H1 (cell line): ENCODE measurements around the gene DDX1. TPM values are rescaled to one million over a fixed set of nuclear protein-coding genes. Genes with fewer than 3 reads are reported as not detected.

Experiments
- CTCF ChIA-PET: fragments of 300-600 bp; sonication (Branson Sonifier 250); formaldehyde crosslinking; loops from one replicate; lab custom pipeline; 2021; ENCODE audit not compliant: partially characterized antibody; lab: Charles Lee
- POLR2A ChIA-PET: fragments of 300-600 bp; sonication (Branson Sonifier 250); formaldehyde crosslinking; loops from one replicate; lab custom pipeline; 2021; ENCODE audit warnings: inconsistent platforms; ENCODE audit not compliant: partially characterized antibody; lab: Charles Lee
- DNase-seq, 2 experiments: peaks; one replicate each; pipeline versions ENCODE4 v3.0.0 to v3.0.0-alpha.2; 2010 to 2022; ENCODE audit warnings: low spot score in 2 of 2, low read depth in 1 of 2, mixed read lengths in 1 of 2
- FAIRE-seq: peaks from 2 replicates; lab custom pipeline; 2011; peaks lifted over from hg19 to GRCh38; lab: Jason Lieb, UNC
- H2AFZ ChIP-seq: 2 replicates; pipeline ENCODE4 v1.8.1; 2012; ENCODE audit warnings: low read length, inconsistent platforms
- H2AK5ac ChIP-seq: 2 replicates; pipeline ENCODE4 v1.6.1; 2013; ENCODE audit warnings: low read depth, low read length
- H2BK120ac ChIP-seq: replicated peaks from 2 replicates; pipeline ENCODE3; 2013; ENCODE audit warnings: low read depth, low read length, inconsistent platforms
- H2BK12ac ChIP-seq: 2 replicates; pipeline ENCODE4 v1.6.1; 2013; ENCODE audit warnings: low read depth, low read length
- H2BK15ac ChIP-seq: 2 replicates; pipeline ENCODE4 v1.6.1; 2013; ENCODE audit warnings: low read length
- H2BK20ac ChIP-seq: 2 replicates; pipeline ENCODE4 v1.6.1; 2013; ENCODE audit warnings: low read length
- H2BK5ac ChIP-seq: 2 replicates; pipeline ENCODE4 v1.6.1; 2013; ENCODE audit warnings: low read depth, low read length
- H3K14ac ChIP-seq: 2 replicates; pipeline ENCODE4 v1.6.1; 2013; ENCODE audit warnings: inconsistent platforms; ENCODE audit not compliant: insufficient read length
- H3K18ac ChIP-seq: 2 replicates; pipeline ENCODE4 v1.6.1; 2013; ENCODE audit warnings: low read length; ENCODE audit errors: extremely low read depth
- H3K23ac ChIP-seq: 2 replicates; pipeline ENCODE4 v1.6.1; 2013; ENCODE audit warnings: inconsistent platforms; ENCODE audit not compliant: insufficient read length
- H3K23me2 ChIP-seq: 2 replicates; pipeline ENCODE4 v1.6.1; 2013; ENCODE audit warnings: low read depth, low read length
- H3K27ac ChIP-seq: 2 replicates; pipeline ENCODE4 v1.6.1; 2011; ENCODE audit warnings: low read depth, low read length, inconsistent platforms
- H3K27me3 ChIP-seq, 4 experiments: replicated peaks in 1 of 4; 1 replicate in 1 of 4; 2 replicates in 3 of 4; pipeline versions ENCODE4 v1.6.1 to v1.8.1; 2011 to 2013; ENCODE audit warnings: low read length in 3 of 4, mild to moderate bottlenecking in 3 of 4, inconsistent platforms in 2 of 4, mixed read lengths in 2 of 4, moderate library complexity in 1 of 4; ENCODE audit not compliant: control insufficient read depth in 3 of 4, insufficient read depth in 3 of 4; ENCODE audit errors: extremely low read depth in 1 of 4
- H3K36me3 ChIP-seq, 4 experiments: 2 replicates each; pipeline versions ENCODE4 v1.6.1 to v1.8.1; 2011 to 2013; ENCODE audit warnings: mild to moderate bottlenecking in 4 of 4, low read length in 3 of 4, moderate library complexity in 2 of 4, control low read depth in 1 of 4, inconsistent platforms in 1 of 4; ENCODE audit not compliant: insufficient read depth in 4 of 4, control insufficient read depth in 2 of 4
- H3K4ac ChIP-seq: replicated peaks from 2 replicates; pipeline ENCODE3; 2013; ENCODE audit warnings: low read length, low read depth, mixed read lengths, inconsistent platforms; ENCODE audit not compliant: insufficient read length
- H3K4me1 ChIP-seq, 4 experiments: replicated peaks in 1 of 4; 1 replicate in 1 of 4; 2 replicates in 3 of 4; pipeline versions ENCODE4 v1.6.1 to v1.8.1; 2011 to 2013; ENCODE audit warnings: low read length in 3 of 4, inconsistent platforms in 2 of 4, mixed read lengths in 1 of 4; ENCODE audit not compliant: insufficient read depth in 4 of 4, control insufficient read depth in 3 of 4
- H3K4me2 ChIP-seq, 2 experiments: 2 replicates each; pipeline versions ENCODE4 v1.6.1 to v1.8.1; 2011 to 2013; ENCODE audit warnings: low read depth in 2 of 2, low read length in 2 of 2, control low read depth in 1 of 2, inconsistent platforms in 1 of 2, mild to moderate bottlenecking in 1 of 2; ENCODE audit not compliant: insufficient read depth in 1 of 2
- H3K4me3 ChIP-seq, 4 experiments: fragments of 200-600, 300-600 bp in 1 of 4; sonication (generic), shearing (Covaris generic), sonication (Bioruptor Twin) in 1 of 4; 2 replicates each; pipeline versions ENCODE4 v1.5.1 to v1.8.1; 2011 to 2016; ENCODE audit warnings: low read length in 4 of 4, low read depth in 3 of 4, control low read depth in 2 of 4, inconsistent platforms in 2 of 4, mild to moderate bottlenecking in 2 of 4, mixed read lengths in 1 of 4, moderate library complexity in 1 of 4; ENCODE audit not compliant: insufficient read depth in 2 of 4; ENCODE audit errors: extremely low read depth in 1 of 4
- H3K56ac ChIP-seq: replicated peaks from 2 replicates; pipeline ENCODE3; 2013; ENCODE audit warnings: low read depth, mild to moderate bottlenecking, mixed read lengths, low read length, inconsistent platforms; ENCODE audit not compliant: insufficient read length
- H3K79me1 ChIP-seq: 2 replicates; pipeline ENCODE4 v1.6.1; 2013; ENCODE audit warnings: low read depth, low read length, control low read depth
- H3K79me2 ChIP-seq, 2 experiments: 2 replicates each; pipeline versions ENCODE4 v1.6.1 to v1.8.1; 2012 to 2013; ENCODE audit warnings: low read length in 2 of 2, mild to moderate bottlenecking in 2 of 2, inconsistent platforms in 1 of 2; ENCODE audit not compliant: insufficient read depth in 2 of 2, control insufficient read depth in 1 of 2
- H3K9ac ChIP-seq, 4 experiments: replicated peaks in 1 of 4; 1 replicate in 1 of 4; 2 replicates in 3 of 4; pipeline versions ENCODE4 v1.6.1 to v1.8.1; 2011 to 2013; ENCODE audit warnings: low read depth in 3 of 4, low read length in 3 of 4, control low read depth in 2 of 4, mild to moderate bottlenecking in 2 of 4, moderate library complexity in 2 of 4, inconsistent platforms in 1 of 4; ENCODE audit errors: extremely low read depth in 1 of 4
- H3K9me3 ChIP-seq, 2 experiments: 2 replicates each; pipeline versions ENCODE4 v1.6.1 to v1.8.1; 2012 to 2013; ENCODE audit warnings: mild to moderate bottlenecking in 2 of 2, moderate library complexity in 2 of 2, control low read depth in 1 of 2, inconsistent platforms in 1 of 2, low read depth in 1 of 2, low read length in 1 of 2, mixed read lengths in 1 of 2; ENCODE audit not compliant: insufficient read depth in 2 of 2
- H4K20me1 ChIP-seq, 2 experiments: replicated peaks in 1 of 2; 2 replicates each; pipeline versions ENCODE3 to v1.8.1; 2011 to 2013; ENCODE audit warnings: inconsistent platforms in 2 of 2, low read length in 2 of 2, mild to moderate bottlenecking in 1 of 2; ENCODE audit not compliant: insufficient read depth in 2 of 2, control insufficient read depth in 1 of 2
- H4K5ac ChIP-seq: 2 replicates; pipeline ENCODE4 v1.6.1; 2013; ENCODE audit warnings: low read length, low read depth, mixed read lengths, inconsistent platforms; ENCODE audit not compliant: insufficient read length
- H4K8ac ChIP-seq: 2 replicates; pipeline ENCODE4 v1.8.0; 2013; ENCODE audit warnings: mild to moderate bottlenecking, moderate library complexity, low read length, inconsistent platforms; ENCODE audit not compliant: insufficient read depth; ENCODE audit errors: extremely low read depth
- H4K91ac ChIP-seq: replicated peaks from 2 replicates; pipeline ENCODE3; 2013; ENCODE audit warnings: low read length, mixed read lengths, inconsistent platforms; ENCODE audit not compliant: insufficient read length
- ATF3 ChIP-seq: IDR thresholded peaks from 2 replicates; pipeline ENCODE4 v1.6.1; 2011; ENCODE audit warnings: low read depth, mild to moderate bottlenecking, low read length; ENCODE audit not compliant: insufficient read depth
- CBX5 ChIP-seq: fragments of 300-800, 300-1000 bp; sonication (generic); IDR thresholded peaks from 2 replicates; pipeline ENCODE4 v1.7.1; 2016; ENCODE audit warnings: antibody characterized with exemption, low read length, low read depth
- EZH2 ChIP-seq: fragments of 200-600 bp; sonication (generic); IDR thresholded peaks from 2 replicates; pipeline ENCODE4 v1.7.1; 2012; ENCODE audit warnings: low read depth, mild to moderate bottlenecking, moderate library complexity, low read length, inconsistent platforms; ENCODE audit not compliant: severe bottlenecking
- RAD21 ChIP-seq, 2 experiments: IDR thresholded peaks in 1 of 2; conservative IDR thresholded peaks in 1 of 2; 2 replicates each; pipeline ENCODE4 v1.6.1; 2011; ENCODE audit warnings: low read depth in 2 of 2, low read length in 2 of 2, improper control_type of control experiment in 1 of 2, inconsistent platforms in 1 of 2, mild to moderate bottlenecking in 1 of 2, moderate library complexity in 1 of 2
- WGBS, 2 experiments: shearing (Covaris generic) in 1 of 2; methylation state at CpG; one replicate each; pipeline versions ENCODE4 v1.1.6 to v1.1.7; 2013 to 2015; ENCODE audit warnings: low lambda C conversion rate in 2 of 2, mixed read lengths in 2 of 2, inconsistent platforms in 1 of 2, low coverage in 1 of 2, missing lambda C conversion rate in 1 of 2; ENCODE audit not compliant: insufficient replicate concordance in 2 of 2, insufficient coverage in 1 of 2, insufficient read length in 1 of 2; ENCODE audit errors: extremely low coverage in 1 of 2, missing lambda C conversion rate in 1 of 2; 5-methylcytosine and 5-hydroxymethylcytosine counted together
- polyA plus RNA-seq, 7 experiments: library from polyadenylated mRNA; depleted of rRNA in 3 of 7; stranded (reverse) in 5 of 7; unstranded in 2 of 7; fragments of >200 nt in 5 of 7; fragments of 200-250 nt in 2 of 7; gene quantifications; 1 replicate in 5 of 7; 2 replicates in 1 of 7; 4 replicates in 1 of 7; pipeline versions ENCODE4 v1.2.1 to v1.2.3, GENCODE V29; 2011 to 2013; ENCODE audit warnings: missing spikeins in 2 of 7, mixed read lengths in 2 of 7
- total RNA-seq: library from RNA; stranded (reverse); fragmentation: NEBNext Ultra II Directional; extraction: Animal tissue kit (Norgen Biotek cat#: 25700); gene quantifications from 2 replicates; pipeline ENCODE4 v1.2.1, GENCODE V29; 2021

DDX1 gene
- total and polyA plus RNA-seq, 2 of the 8 experiments (the other 6 are each of a cell fraction or from before 2014, with no cell fraction given) = 51.1 to 161 TPM

GRCh38 chr2:15623481-15623796 is 31.8 kb downstream of the DDX1 start:
- 85% methylated on average over 2 of the region's 2 CpGs; no CpG with 5 or more reads in 1 of the 2 experiments for WGBS, 2 experiments
- Histone ChIP-seq H3K4me3 (no peak overlapping the region), H3K27me3 (no peaks in the 10 kb centered on the region), H2BK12ac (no peak overlapping the region), H2AFZ (no peak overlapping the region), H4K8ac (no peak overlapping the region), H3K4ac (no peak overlapping the region), H3K79me1 (no peaks in the 10 kb centered on the region), H3K79me2 (no peaks in the 10 kb centered on the region), H3K4me2 (no peak overlapping the region), H3K4me1 (no peaks in the 10 kb centered on the region), H3K27ac (no peak overlapping the region), H2AK5ac (no peak overlapping the region), H3K9ac (no peak overlapping the region), H3K23ac (no peak overlapping the region), H2BK120ac (no peak overlapping the region), H3K9me3 (no peaks in the 10 kb centered on the region), H2BK5ac (no peak overlapping the region), H3K36me3 (peaks cover 8 to 86% (median 47%) of the 10 kb centered on the region in 4 experiments), H3K56ac (no peak overlapping the region), H3K23me2 (no peaks in the 10 kb centered on the region; the same call in 1 of the 2 replicates), H2BK15ac (no peak overlapping the region), H3K14ac (no peak overlapping the region), H4K20me1 (peaks cover 0 to 5% of the 10 kb centered on the region in 2 experiments), H4K91ac (no peak overlapping the region), H3K18ac (no peak overlapping the region)
- CTCF ChIA-PET = interaction anchor here (0.6 kb wide), 1 partner anchor 477 kb away, joined by 3 read pairs; no protein-coding TSS in a partner anchor
- DNase-seq = no peak
- FAIRE-seq = no peak
- POLR2A ChIA-PET = no interaction called here
- no peak for TF ChIP-seq ATF3
- no peak for TF ChIP-seq CBX5
- TF ChIP-seq RAD21 (IDR thresholded peaks at IDR 0.05 in 1 of 2, conservative IDR thresholded peaks at IDR 0.05 in 1 of 2; ENCODE audit: low read depth in 2 of 2, low read length in 2 of 2) = no peak
- no peak for TF ChIP-seq EZH2
- TF ChIP-seq, all 59 proteins: peak for 0
- H4K5ac ChIP-seq = no peak overlapping the region
- no peak overlapping the region for H2BK20ac ChIP-seq
